ENCODE data around the gene NATD1.

GRCh38 chr17:21282231-21282630 lies 29.0 kb upstream of the NATD1 start:
- TF ChIP-seq CTCF (IDR thresholded peaks at IDR 0.05) (no peak), ZFX (IDR thresholded peaks at IDR 0.05; ENCODE audit: borderline replicate concordance) (no peak)
